HL-60 (cell line): ENCODE data around the gene HDAC9.

ENCODE experiments used
- DNase-seq, 2 experiments: peaks; one replicate each; pipeline ENCODE4 v3.0.0-alpha.2; 2010 to 2020; ENCODE audit warnings: low read depth in 1 of 2, low spot score in 1 of 2
- H3K27ac ChIP-seq: fragments of 250-450 bp; sonication (Bioruptor Pico); replicated peaks from 2 replicates; pipeline ENCODE4 v1.5.1; 2020; ENCODE audit warnings: mild to moderate bottlenecking, moderate library complexity
- H3K27me3 ChIP-seq: fragments of 250-450 bp; sonication (Bioruptor Pico); 2 replicates; pipeline ENCODE4 v1.5.1; 2021; ENCODE audit warnings: mild to moderate bottlenecking, moderate library complexity; ENCODE audit not compliant: insufficient read depth, poor library complexity, severe bottlenecking
- H3K4me3 ChIP-seq: replicated peaks from 2 replicates; pipeline ENCODE4 v1.5.1; 2011; ENCODE audit warnings: mild to moderate bottlenecking, control low read depth, low read length; ENCODE audit not compliant: insufficient read depth
- GABPA ChIP-seq: IDR thresholded peaks from 2 replicates; pipeline ENCODE4 v1.6.1; 2012; ENCODE audit warnings: low read depth
- POLR2AphosphoS5 ChIP-seq: IDR thresholded peaks from 2 replicates; pipeline ENCODE4 v1.6.1; 2012; ENCODE audit warnings: low read depth
- SPI1 ChIP-seq: IDR thresholded peaks from 2 replicates; pipeline ENCODE4 v1.6.1; 2012; ENCODE audit warnings: low read depth, mild to moderate bottlenecking, borderline replicate concordance
- TF ChIP-seq, protein P1 (sequence below): IDR thresholded peaks from 2 replicates; pipeline ENCODE4 v1.6.1; 2012; ENCODE audit warnings: low read depth; ENCODE audit not compliant: insufficient replicate concordance
- TF ChIP-seq, protein P2 (sequence below): IDR thresholded peaks from one replicate; pipeline ENCODE4 v1.5.1; 2011; ENCODE audit warnings: low read length, control low read depth, inconsistent platforms; ENCODE audit not compliant: insufficient read depth

Gene HDAC9

GRCh38 chr7:18536486-18536885, 40.9 kb downstream of the HDAC9 start:
- no peaks in the 10 kb centered on the region for H3K27me3 ChIP-seq
- no peak overlapping the region for H3K27ac ChIP-seq
- no peak for DNase-seq
- TF ChIP-seq POLR2AphosphoS5, result no peak
- TF ChIP-seq, protein P1, sequence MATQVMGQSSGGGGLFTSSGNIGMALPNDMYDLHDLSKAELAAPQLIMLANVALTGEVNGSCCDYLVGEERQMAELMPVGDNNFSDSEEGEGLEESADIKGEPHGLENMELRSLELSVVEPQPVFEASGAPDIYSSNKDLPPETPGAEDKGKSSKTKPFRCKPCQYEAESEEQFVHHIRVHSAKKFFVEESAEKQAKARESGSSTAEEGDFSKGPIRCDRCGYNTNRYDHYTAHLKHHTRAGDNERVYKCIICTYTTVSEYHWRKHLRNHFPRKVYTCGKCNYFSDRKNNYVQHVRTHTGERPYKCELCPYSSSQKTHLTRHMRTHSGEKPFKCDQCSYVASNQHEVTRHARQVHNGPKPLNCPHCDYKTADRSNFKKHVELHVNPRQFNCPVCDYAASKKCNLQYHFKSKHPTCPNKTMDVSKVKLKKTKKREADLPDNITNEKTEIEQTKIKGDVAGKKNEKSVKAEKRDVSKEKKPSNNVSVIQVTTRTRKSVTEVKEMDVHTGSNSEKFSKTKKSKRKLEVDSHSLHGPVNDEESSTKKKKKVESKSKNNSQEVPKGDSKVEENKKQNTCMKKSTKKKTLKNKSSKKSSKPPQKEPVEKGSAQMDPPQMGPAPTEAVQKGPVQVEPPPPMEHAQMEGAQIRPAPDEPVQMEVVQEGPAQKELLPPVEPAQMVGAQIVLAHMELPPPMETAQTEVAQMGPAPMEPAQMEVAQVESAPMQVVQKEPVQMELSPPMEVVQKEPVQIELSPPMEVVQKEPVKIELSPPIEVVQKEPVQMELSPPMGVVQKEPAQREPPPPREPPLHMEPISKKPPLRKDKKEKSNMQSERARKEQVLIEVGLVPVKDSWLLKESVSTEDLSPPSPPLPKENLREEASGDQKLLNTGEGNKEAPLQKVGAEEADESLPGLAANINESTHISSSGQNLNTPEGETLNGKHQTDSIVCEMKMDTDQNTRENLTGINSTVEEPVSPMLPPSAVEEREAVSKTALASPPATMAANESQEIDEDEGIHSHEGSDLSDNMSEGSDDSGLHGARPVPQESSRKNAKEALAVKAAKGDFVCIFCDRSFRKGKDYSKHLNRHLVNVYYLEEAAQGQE, result no peak
- TF ChIP-seq SPI1, result no peak
- TF ChIP-seq GABPA, result no peak
- TF ChIP-seq, protein P2, sequence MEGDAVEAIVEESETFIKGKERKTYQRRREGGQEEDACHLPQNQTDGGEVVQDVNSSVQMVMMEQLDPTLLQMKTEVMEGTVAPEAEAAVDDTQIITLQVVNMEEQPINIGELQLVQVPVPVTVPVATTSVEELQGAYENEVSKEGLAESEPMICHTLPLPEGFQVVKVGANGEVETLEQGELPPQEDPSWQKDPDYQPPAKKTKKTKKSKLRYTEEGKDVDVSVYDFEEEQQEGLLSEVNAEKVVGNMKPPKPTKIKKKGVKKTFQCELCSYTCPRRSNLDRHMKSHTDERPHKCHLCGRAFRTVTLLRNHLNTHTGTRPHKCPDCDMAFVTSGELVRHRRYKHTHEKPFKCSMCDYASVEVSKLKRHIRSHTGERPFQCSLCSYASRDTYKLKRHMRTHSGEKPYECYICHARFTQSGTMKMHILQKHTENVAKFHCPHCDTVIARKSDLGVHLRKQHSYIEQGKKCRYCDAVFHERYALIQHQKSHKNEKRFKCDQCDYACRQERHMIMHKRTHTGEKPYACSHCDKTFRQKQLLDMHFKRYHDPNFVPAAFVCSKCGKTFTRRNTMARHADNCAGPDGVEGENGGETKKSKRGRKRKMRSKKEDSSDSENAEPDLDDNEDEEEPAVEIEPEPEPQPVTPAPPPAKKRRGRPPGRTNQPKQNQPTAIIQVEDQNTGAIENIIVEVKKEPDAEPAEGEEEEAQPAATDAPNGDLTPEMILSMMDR, result no peak
- no peak overlapping the region for H3K4me3 ChIP-seq

DNA sequence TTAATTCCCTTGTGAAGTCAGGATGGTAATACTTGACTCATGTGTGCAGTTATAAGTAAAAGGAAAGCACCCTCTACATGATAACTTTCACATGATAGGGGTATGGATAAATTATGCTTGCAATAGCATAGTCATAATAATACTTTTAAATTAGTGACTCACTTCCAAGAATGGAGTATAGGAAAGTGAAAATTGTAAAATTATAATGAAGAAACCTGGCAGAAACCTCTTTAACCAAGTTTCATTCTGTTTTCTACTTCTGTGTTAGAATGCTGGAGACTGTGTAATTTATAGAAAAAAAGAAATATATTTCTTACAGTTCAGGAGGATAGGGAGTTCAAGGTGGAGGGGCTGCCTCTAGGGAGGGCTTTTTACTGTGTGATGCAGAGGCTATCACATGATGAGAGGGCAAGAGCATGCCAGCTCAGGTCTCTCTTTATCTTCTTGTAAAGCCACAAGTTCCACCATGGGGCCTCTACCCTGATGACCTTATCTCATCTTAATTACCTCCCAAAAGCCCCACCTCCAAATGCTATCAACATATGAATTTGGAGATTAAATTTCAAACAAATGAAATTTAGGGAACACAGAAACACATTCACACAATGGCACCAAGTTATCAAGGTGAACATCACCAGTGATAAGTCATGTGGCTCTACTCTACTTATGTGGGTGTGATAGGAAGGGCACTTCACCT, 43.2 kb downstream of the HDAC9 start:
- DNase-seq, result no peak
- no peak overlapping the region for H3K4me3 ChIP-seq
- TF ChIP-seq, protein P1, result no peak
- TF ChIP-seq, protein P2, result no peak
- no peak for TF ChIP-seq SPI1
- TF ChIP-seq GABPA, result no peak
- TF ChIP-seq POLR2AphosphoS5, result no peak
- H3K27me3 ChIP-seq, result no peaks in the 10 kb centered on the region
- no peak overlapping the region for H3K27ac ChIP-seq

GRCh38 chr7:18540396-18540795, 44.8 kb downstream of the HDAC9 start:
- no peak for DNase-seq
- Histone ChIP-seq H3K27ac (no peak overlapping the region), H3K27me3 (no peaks in the 10 kb centered on the region), H3K4me3 (no peak overlapping the region)
- TF ChIP-seq SPI1, result no peak
- TF ChIP-seq, protein P1, result no peak
- TF ChIP-seq, protein P2, result no peak
